Measurements from ENCODE around the gene EFNA5.

- no peak for TF ChIP-seq CTCF (IDR thresholded peaks at IDR 0.05)
- TF ChIP-seq ZFX (IDR thresholded peaks at IDR 0.05; ENCODE audit: borderline replicate concordance): no peak
Measured at GRCh38 chr5:107669096-107670031, 1.4 kb downstream of the EFNA5 start.

Measured in 22Rv1 (cell line).